MM.1S (cell line): ENCODE measurements around the gene LEPROT.

ENCODE experiments used
- DNase-seq: peaks from one replicate; pipeline ENCODE4 v3.0.0-alpha.2; 2015
- H2AFZ ChIP-seq: fragments of 300-600 bp; sonication (generic); 2 replicates; pipeline ENCODE4 v1.6.0; 2016; ENCODE audit warnings: antibody characterized with exemption, low read length
- H3F3A ChIP-seq: fragments of 300-600 bp; sonication (generic); 2 replicates; pipeline ENCODE4 v1.6.1; 2016; ENCODE audit warnings: mild to moderate bottlenecking, antibody characterized with exemption, low read length, moderate library complexity, mixed read lengths; ENCODE audit not compliant: insufficient read depth
- H3K27ac ChIP-seq: fragments of 300-600 bp; sonication (generic); 2 replicates; pipeline ENCODE4 v1.5.1; 2016; ENCODE audit warnings: mild to moderate bottlenecking, low read length
- H3K27me3 ChIP-seq: fragments of 300-600 bp; sonication (generic); replicated peaks from 2 replicates; pipeline ENCODE4 v1.6.0; 2016; ENCODE audit warnings: low read length; ENCODE audit not compliant: insufficient read depth
- H3K36me3 ChIP-seq: fragments of 300-600 bp; sonication (generic); replicated peaks from 2 replicates; pipeline ENCODE4 v1.6.1; 2016; ENCODE audit warnings: mild to moderate bottlenecking, low read length, mixed read lengths; ENCODE audit not compliant: insufficient read depth
- H3K4me1 ChIP-seq: fragments of 300-600 bp; sonication (generic); 2 replicates; pipeline ENCODE4 v1.6.1; 2016; ENCODE audit warnings: low read length, mixed read lengths
- H3K4me2 ChIP-seq: fragments of 300-600 bp; sonication (generic); 2 replicates; pipeline ENCODE4 v1.6.0; 2016; ENCODE audit warnings: low read depth, low read length
- H3K4me3 ChIP-seq: fragments of 300-600 bp; sonication (generic); 2 replicates; pipeline ENCODE4 v1.5.1; 2016; ENCODE audit warnings: low read length, mixed read lengths
- H3K79me2 ChIP-seq: fragments of 300-600 bp; sonication (generic); 2 replicates; pipeline ENCODE4 v1.6.1; 2016; ENCODE audit warnings: mixed run types, low read length, mixed read lengths
- H3K9ac ChIP-seq: fragments of 300-600 bp; sonication (generic); 2 replicates; pipeline ENCODE4 v1.6.1; 2016; ENCODE audit warnings: low read length, mixed read lengths
- H3K9me2 ChIP-seq: fragments of 300-600 bp; sonication (generic); replicated peaks from 2 replicates; pipeline ENCODE4 v1.6.1; 2016; ENCODE audit warnings: mild to moderate bottlenecking, low read length, mixed read lengths; ENCODE audit not compliant: insufficient read depth
- H3K9me3 ChIP-seq: fragments of 300-600 bp; sonication (generic); replicated peaks from 2 replicates; pipeline ENCODE4 v1.6.1; 2016; ENCODE audit warnings: mild to moderate bottlenecking, low read length, mixed read lengths; ENCODE audit not compliant: insufficient read depth
- H4K20me1 ChIP-seq: fragments of 300-600 bp; sonication (generic); 2 replicates; pipeline ENCODE4 v1.6.1; 2016; ENCODE audit warnings: mild to moderate bottlenecking, low read length, moderate library complexity, mixed read lengths; ENCODE audit not compliant: insufficient read depth
- EZH2 ChIP-seq: fragments of 300-600 bp; sonication (generic); optimal IDR thresholded peaks from 2 replicates; pipeline ENCODE3; 2017; ENCODE audit warnings: low read depth, mild to moderate bottlenecking, antibody characterized with exemption, low read length, mixed read lengths
- EZH2phosphoT487 ChIP-seq: fragments of 300-600 bp; sonication (generic); IDR thresholded peaks from 2 replicates; pipeline ENCODE4 v1.6.1; 2018; ENCODE audit warnings: antibody characterized with exemption, low read length
- TF ChIP-seq, protein P1 (sequence below): fragments of 300-600 bp; sonication (generic); IDR thresholded peaks from 2 replicates; pipeline ENCODE4 v1.5.1; 2016; ENCODE audit warnings: antibody characterized with exemption, low read length, mixed read lengths

The LEPROT gene, protein sequence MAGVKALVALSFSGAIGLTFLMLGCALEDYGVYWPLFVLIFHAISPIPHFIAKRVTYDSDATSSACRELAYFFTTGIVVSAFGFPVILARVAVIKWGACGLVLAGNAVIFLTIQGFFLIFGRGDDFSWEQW

DNA sequence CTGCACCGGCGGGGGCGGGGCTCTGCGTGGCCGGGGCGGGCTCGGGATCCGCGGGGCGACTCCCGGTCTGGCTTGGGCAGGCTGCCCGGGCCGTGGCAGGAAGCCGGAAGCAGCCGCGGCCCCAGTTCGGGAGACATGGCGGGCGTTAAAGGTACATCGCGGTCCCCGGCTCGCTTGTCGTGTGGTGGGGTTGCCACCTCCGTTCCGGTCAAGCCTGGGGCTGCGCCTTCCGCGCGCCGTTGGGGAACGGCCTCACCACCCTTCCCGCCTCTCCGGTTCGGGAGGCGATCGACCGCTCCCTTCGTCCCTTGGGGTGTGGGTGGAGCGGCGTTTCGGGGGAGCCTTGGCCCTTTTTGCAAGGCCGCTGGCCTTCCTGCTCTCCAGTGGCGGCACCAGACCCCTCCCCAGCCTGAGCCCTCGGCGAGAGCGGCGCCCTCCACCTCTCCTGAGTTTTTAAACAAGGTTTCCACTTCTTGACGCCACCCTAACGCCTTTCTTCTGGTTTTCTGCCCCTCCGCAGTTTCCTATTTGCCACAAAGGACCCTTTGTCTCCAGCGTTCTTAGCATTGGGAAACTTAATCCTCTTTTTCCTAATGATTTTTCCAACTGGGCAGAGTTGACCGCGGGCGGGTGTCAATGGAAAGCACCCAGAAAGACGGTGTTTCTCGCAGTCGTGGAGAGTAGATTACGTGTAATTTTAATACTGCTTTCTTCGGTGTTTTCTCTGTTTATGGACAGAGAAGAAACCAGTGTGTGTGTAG lies at the start of gene LEPROT, which contains the start of gene LEPR:
TSS of gene LEPROT (plus strand) at position 79 of the 761 bp plus-strand sequence. CDS start at position 136, 57 bp downstream.
TSS of gene LEPR (plus strand) at position 79 of the 761 bp plus-strand sequence. CDS start 144,898 bp downstream, outside the sequence.
- Histone ChIP-seq H3K4me2 (peak within 1 kb of the TSS; percentile 90), H3K9me3 (no peaks in the 10 kb centered on the region), H3K4me1 (peaks cover 17% of the 10 kb centered on the region), H3K27ac (peak within 1 kb of the TSS; percentile 83), H3F3A (peaks cover 17% of the 10 kb centered on the region), H3K4me3 (peak within 1 kb of the TSS; percentile 94), H3K9ac (peak within 1 kb of the TSS; percentile 80), H3K79me2 (peaks cover 29% of the 10 kb centered on the region), H3K9me2 (no peaks in the 10 kb centered on the region), H3K36me3 (no peaks in the 10 kb centered on the region), H3K27me3 (no peaks in the 10 kb centered on the region), H4K20me1 (no peaks in the 10 kb centered on the region), H2AFZ (peak within 1 kb of the TSS; percentile 99)
- peak; percentile 18 for DNase-seq
- TF ChIP-seq EZH2 (no peak), EZH2phosphoT487 (no peak)
- TF ChIP-seq, protein P1, sequence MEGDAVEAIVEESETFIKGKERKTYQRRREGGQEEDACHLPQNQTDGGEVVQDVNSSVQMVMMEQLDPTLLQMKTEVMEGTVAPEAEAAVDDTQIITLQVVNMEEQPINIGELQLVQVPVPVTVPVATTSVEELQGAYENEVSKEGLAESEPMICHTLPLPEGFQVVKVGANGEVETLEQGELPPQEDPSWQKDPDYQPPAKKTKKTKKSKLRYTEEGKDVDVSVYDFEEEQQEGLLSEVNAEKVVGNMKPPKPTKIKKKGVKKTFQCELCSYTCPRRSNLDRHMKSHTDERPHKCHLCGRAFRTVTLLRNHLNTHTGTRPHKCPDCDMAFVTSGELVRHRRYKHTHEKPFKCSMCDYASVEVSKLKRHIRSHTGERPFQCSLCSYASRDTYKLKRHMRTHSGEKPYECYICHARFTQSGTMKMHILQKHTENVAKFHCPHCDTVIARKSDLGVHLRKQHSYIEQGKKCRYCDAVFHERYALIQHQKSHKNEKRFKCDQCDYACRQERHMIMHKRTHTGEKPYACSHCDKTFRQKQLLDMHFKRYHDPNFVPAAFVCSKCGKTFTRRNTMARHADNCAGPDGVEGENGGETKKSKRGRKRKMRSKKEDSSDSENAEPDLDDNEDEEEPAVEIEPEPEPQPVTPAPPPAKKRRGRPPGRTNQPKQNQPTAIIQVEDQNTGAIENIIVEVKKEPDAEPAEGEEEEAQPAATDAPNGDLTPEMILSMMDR, result no peak

GRCh38 chr1:65371544-65371943 lies 48.9 kb upstream of the LEPROT start:
- TF ChIP-seq, protein P1, result no peak
- TF ChIP-seq EZH2phosphoT487, result no peak
- TF ChIP-seq EZH2, result no peak
- no peak overlapping the region for H3K27ac ChIP-seq
- no peak overlapping the region for H3K4me2 ChIP-seq
- H2AFZ ChIP-seq, result no peak overlapping the region
- H3K79me2 ChIP-seq, result no peaks in the 10 kb centered on the region
- H3K9me3 ChIP-seq, result no peaks in the 10 kb centered on the region
- H3K4me3 ChIP-seq, result no peak overlapping the region
- no peaks in the 10 kb centered on the region for H3K9me2 ChIP-seq
- no peaks in the 10 kb centered on the region for H3K27me3 ChIP-seq
- H4K20me1 ChIP-seq, result no peaks in the 10 kb centered on the region
- no peaks in the 10 kb centered on the region for H3F3A ChIP-seq
- H3K36me3 ChIP-seq, result no peaks in the 10 kb centered on the region
- no peak overlapping the region for H3K9ac ChIP-seq
- DNase-seq, result no peak
- H3K4me1 ChIP-seq, result no peaks in the 10 kb centered on the region

GRCh38 chr1:65372557-65372956 lies 47.9 kb upstream of the LEPROT start:
- no peak for DNase-seq
- H3K9me2 ChIP-seq, result no peaks in the 10 kb centered on the region
- H3K4me2 ChIP-seq, result no peak overlapping the region
- H3K4me1 ChIP-seq, result no peaks in the 10 kb centered on the region
- no peak overlapping the region for H3K27ac ChIP-seq
- H3K4me3 ChIP-seq, result no peak overlapping the region
- no peaks in the 10 kb centered on the region for H3F3A ChIP-seq
- H3K36me3 ChIP-seq, result no peaks in the 10 kb centered on the region
- H3K9ac ChIP-seq, result no peak overlapping the region
- no peaks in the 10 kb centered on the region for H3K27me3 ChIP-seq
- H3K79me2 ChIP-seq, result no peaks in the 10 kb centered on the region
- no peak for TF ChIP-seq EZH2
- TF ChIP-seq, protein P1, result no peak
- H4K20me1 ChIP-seq, result no peaks in the 10 kb centered on the region
- no peaks in the 10 kb centered on the region for H3K9me3 ChIP-seq
- no peak overlapping the region for H2AFZ ChIP-seq
